ENCODE measurements around the gene HLA-DRB1. TPM values are rescaled to one million over a fixed set of nuclear protein-coding genes. Genes with fewer than 3 reads are reported as not detected.

Gene HLA-DRB1
- total RNA-seq: 10 to 100 TPM in 1 of 2 donors, 1 to 10 TPM in 1; 9.9 to 14.6 TPM
- polyA plus RNA-seq (2013, experiment 1 of 2): 9.0 TPM
- 7.6 TPM for polyA plus RNA-seq (2013, experiment 2 of 2)
- long read RNA-seq, experiment 1, transcript HLA-DRB1-201 (6 exons, 1,229 nt): major isoform, 5 of 16 reads
- long read RNA-seq, experiment 1, partial matches to known transcripts: 2 of 16 reads
- long read RNA-seq, experiment 1, other reads (novel, unspliced or antisense): 9 of 16 reads
- long read RNA-seq, experiment 2, transcript HLA-DRB1-201 (6 exons, 1,229 nt): major isoform, 20 of 25 reads
- long read RNA-seq, experiment 2, partial matches to known transcripts: 2 of 25 reads
- long read RNA-seq, experiment 2, other reads (novel, unspliced or antisense): 3 of 25 reads
- long read RNA-seq, experiment 3, transcript HLA-DRB1-201 (6 exons, 1,229 nt): major isoform, 22 of 40 reads
- long read RNA-seq, experiment 3, partial matches to known transcripts: 14 of 40 reads
- long read RNA-seq, experiment 3, other reads (novel, unspliced or antisense): 4 of 40 reads
- long read RNA-seq, experiment 4, transcript HLA-DRB1-201 (6 exons, 1,229 nt): major isoform, 84 of 113 reads
- long read RNA-seq, experiment 4, partial matches to known transcripts: 25 of 113 reads
- long read RNA-seq, experiment 4, other reads (novel, unspliced or antisense): 4 of 113 reads

- no peak for TF ChIP-seq CTCF (conservative IDR thresholded peaks at IDR 0.05)
- H3K27ac ChIP-seq (ENCODE audit: low read depth, low read length): no peak within 1 kb of the TSS
- H3K9ac ChIP-seq (ENCODE audit: extremely low read depth, low read length, poor library complexity, severe bottlenecking): no peak within 1 kb of the TSS
- 68 to 93% methylated on average over 3 to 9 of the region's 9 CpGs for WGBS, 2 experiments (ENCODE audit: insufficient coverage in 1 of 2, insufficient read length in 1 of 2)
- H3K4me3 ChIP-seq (ENCODE audit: low read length): no peak within 1 kb of the TSS
- H3K27me3 ChIP-seq (ENCODE audit: control insufficient read depth, insufficient read depth, low read length, poor library complexity, severe bottlenecking): peaks cover 7% of the 10 kb centered on the region
- no peaks in the 10 kb centered on the region for H3K4me1 ChIP-seq (ENCODE audit: control insufficient read depth, insufficient read depth, low read length)
- peak; percentile 78 for DNase-seq
- H3K9me3 ChIP-seq (ENCODE audit: control insufficient read depth, low read length): no peaks in the 10 kb centered on the region
- no peak within 1 kb of the TSS for H3K27ac Mint-ChIP-seq
- H3K4me1 Mint-ChIP-seq: peaks cover 7% of the 10 kb centered on the region
- H3K36me3 ChIP-seq (ENCODE audit: control insufficient read depth, insufficient read depth, low read length): no peaks in the 10 kb centered on the region
- peaks cover 5% of the 10 kb centered on the region for H3K9me3 Mint-ChIP-seq
- H3K4me3 Mint-ChIP-seq: peak within 1 kb of the TSS; percentile 34
- H3K27me3 Mint-ChIP-seq (ENCODE audit: insufficient read depth): peaks cover 15% of the 10 kb centered on the region
- no peaks in the 10 kb centered on the region for H3K36me3 Mint-ChIP-seq (ENCODE audit: low read depth)
Observed at GRCh38 chr6:32589596-32590449, at the start of gene HLA-DRB1. Gene HLA-DRB1 (minus strand): TSS chr6:32589848. CDS start chr6:32589742, 106 bp downstream.

- no peaks in the 10 kb centered on the region for H3K27me3 ChIP-seq (ENCODE audit: control insufficient read depth, insufficient read depth, low read length, poor library complexity, severe bottlenecking)
- H3K4me3 Mint-ChIP-seq: no peak overlapping the region
- H3K9ac ChIP-seq (ENCODE audit: extremely low read depth, low read length, poor library complexity, severe bottlenecking): no peak overlapping the region
- no peak for TF ChIP-seq CTCF (conservative IDR thresholded peaks at IDR 0.05)
- peaks cover 18% of the 10 kb centered on the region for H3K4me1 Mint-ChIP-seq
- H3K4me1 ChIP-seq (ENCODE audit: control insufficient read depth, insufficient read depth, low read length): no peaks in the 10 kb centered on the region
- DNase-seq: no peak
- peaks cover under 1% of the 10 kb centered on the region for H3K9me3 ChIP-seq (ENCODE audit: control insufficient read depth, low read length)
- H3K9me3 Mint-ChIP-seq: no peaks in the 10 kb centered on the region
- H3K27ac Mint-ChIP-seq: no peak overlapping the region
- WGBS, 2 experiments (ENCODE audit: insufficient coverage in 1 of 2, insufficient read length in 1 of 2): 80 to 86% methylated on average over 5 to 9 of the region's 9 CpGs
- no peaks in the 10 kb centered on the region for H3K27me3 Mint-ChIP-seq (ENCODE audit: insufficient read depth)
- H3K36me3 ChIP-seq (ENCODE audit: control insufficient read depth, insufficient read depth, low read length): no peaks in the 10 kb centered on the region
- no peak overlapping the region for H3K4me3 ChIP-seq (ENCODE audit: low read length)
- H3K36me3 Mint-ChIP-seq (ENCODE audit: low read depth): no peaks in the 10 kb centered on the region
- H3K27ac ChIP-seq (ENCODE audit: low read depth, low read length): no peak overlapping the region
Observed at GRCh38 chr6:32638532-32639219, 49.0 kb upstream of the HLA-DRB1 start.

- 83% methylated on average over 1 of the region's 3 CpGs; no CpG with 5 or more reads in 1 of the 2 experiments for WGBS, 2 experiments (ENCODE audit: insufficient coverage in 1 of 2, insufficient read length in 1 of 2)
- no peaks in the 10 kb centered on the region for H3K9me3 Mint-ChIP-seq
- DNase-seq: no peak
- no peaks in the 10 kb centered on the region for H3K4me1 ChIP-seq (ENCODE audit: control insufficient read depth, insufficient read depth, low read length)
- no peak overlapping the region for H3K4me3 ChIP-seq (ENCODE audit: low read length)
- no peaks in the 10 kb centered on the region for H3K27me3 ChIP-seq (ENCODE audit: control insufficient read depth, insufficient read depth, low read length, poor library complexity, severe bottlenecking)
- H3K4me1 Mint-ChIP-seq: peaks cover 18% of the 10 kb centered on the region
- no peaks in the 10 kb centered on the region for H3K27me3 Mint-ChIP-seq (ENCODE audit: insufficient read depth)
- H3K27ac Mint-ChIP-seq: no peak overlapping the region
- no peak overlapping the region for H3K9ac ChIP-seq (ENCODE audit: extremely low read depth, low read length, poor library complexity, severe bottlenecking)
- H3K9me3 ChIP-seq (ENCODE audit: control insufficient read depth, low read length): peaks cover 4% of the 10 kb centered on the region
- H3K4me3 Mint-ChIP-seq: no peak overlapping the region
- no peaks in the 10 kb centered on the region for H3K36me3 Mint-ChIP-seq (ENCODE audit: low read depth)
- no peaks in the 10 kb centered on the region for H3K36me3 ChIP-seq (ENCODE audit: control insufficient read depth, insufficient read depth, low read length)
- no peak overlapping the region for H3K27ac ChIP-seq (ENCODE audit: low read depth, low read length)
- no peak for TF ChIP-seq CTCF (conservative IDR thresholded peaks at IDR 0.05)
Observed at GRCh38 chr6:32637883-32638282, 48.2 kb upstream of the HLA-DRB1 start.
